Upper lobe of left lung (tissue), 4 donors: ENCODE results near the gene CSK.
A peak's percentile ranks its signal among the peaks of the same experiment; 100 is the strongest.

Source experiments
- EP300 ChIP-seq, 4 donors: sonication (generic); formaldehyde crosslinking; IDR thresholded peaks; one replicate each; pipeline ENCODE4 v1.5.1; 2017; ENCODE audit warnings: antibody characterized with exemption in 4 of 4, control low read depth in 2 of 4
- POLR2A ChIP-seq, 4 donors: fragments of 450-650 bp; IDR thresholded peaks; one replicate each; pipeline ENCODE4 v1.5.1; 2016 to 2017; ENCODE audit warnings: antibody characterized with exemption in 4 of 4, mild to moderate bottlenecking in 2 of 4
- POLR2AphosphoS5 ChIP-seq, 2 donors: sonication (generic); formaldehyde crosslinking; IDR thresholded peaks; one replicate each; pipeline ENCODE4 v1.5.1; 2017; ENCODE audit warnings: antibody characterized with exemption in 2 of 2
- TF ChIP-seq, protein P1 (sequence below), 6 experiments: fragments of 450-650 bp in 4 of 6; fragments of 200-600 bp in 2 of 6; sonication (generic) in 2 of 6; IDR thresholded peaks; one replicate each; pipeline ENCODE4 v1.5.1; 2016 to 2019; ENCODE audit warnings: antibody characterized with exemption in 6 of 6

DNA sequence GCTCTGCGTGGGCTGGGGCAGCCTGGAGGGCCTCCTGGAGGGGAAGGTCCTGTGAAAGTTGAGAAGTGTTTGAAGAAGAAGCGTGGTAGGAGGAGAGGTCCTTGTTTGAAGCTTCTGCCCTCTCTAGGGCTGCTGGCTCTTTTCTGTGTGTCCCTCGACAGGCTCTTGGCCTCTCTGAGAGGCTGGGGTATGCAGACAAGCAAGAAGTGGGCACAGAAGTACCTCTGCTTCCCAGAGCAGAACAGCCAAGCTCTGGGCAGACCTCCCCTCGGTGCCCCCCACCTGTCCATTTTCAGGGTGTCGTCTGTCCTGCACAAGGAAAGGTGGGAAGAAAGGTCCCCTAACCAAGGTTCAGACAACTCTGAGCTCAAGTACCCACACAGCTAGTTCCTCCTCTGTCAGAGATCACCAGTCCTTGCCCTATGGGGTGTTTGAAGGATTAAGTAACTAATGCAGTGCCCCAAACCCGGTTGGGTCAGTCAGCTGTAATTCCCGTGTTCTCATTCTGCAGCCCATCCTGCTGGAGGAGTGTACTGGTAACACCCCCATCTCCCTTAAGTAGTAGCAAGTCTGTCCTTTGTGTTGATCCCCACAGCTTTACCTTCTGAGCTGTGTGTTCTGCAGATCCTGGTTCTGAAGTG, 6.3 kb downstream of the CSK start:
- TF ChIP-seq POLR2AphosphoS5 (IDR thresholded peaks at IDR 0.05) = no peak
- TF ChIP-seq, protein P1, sequence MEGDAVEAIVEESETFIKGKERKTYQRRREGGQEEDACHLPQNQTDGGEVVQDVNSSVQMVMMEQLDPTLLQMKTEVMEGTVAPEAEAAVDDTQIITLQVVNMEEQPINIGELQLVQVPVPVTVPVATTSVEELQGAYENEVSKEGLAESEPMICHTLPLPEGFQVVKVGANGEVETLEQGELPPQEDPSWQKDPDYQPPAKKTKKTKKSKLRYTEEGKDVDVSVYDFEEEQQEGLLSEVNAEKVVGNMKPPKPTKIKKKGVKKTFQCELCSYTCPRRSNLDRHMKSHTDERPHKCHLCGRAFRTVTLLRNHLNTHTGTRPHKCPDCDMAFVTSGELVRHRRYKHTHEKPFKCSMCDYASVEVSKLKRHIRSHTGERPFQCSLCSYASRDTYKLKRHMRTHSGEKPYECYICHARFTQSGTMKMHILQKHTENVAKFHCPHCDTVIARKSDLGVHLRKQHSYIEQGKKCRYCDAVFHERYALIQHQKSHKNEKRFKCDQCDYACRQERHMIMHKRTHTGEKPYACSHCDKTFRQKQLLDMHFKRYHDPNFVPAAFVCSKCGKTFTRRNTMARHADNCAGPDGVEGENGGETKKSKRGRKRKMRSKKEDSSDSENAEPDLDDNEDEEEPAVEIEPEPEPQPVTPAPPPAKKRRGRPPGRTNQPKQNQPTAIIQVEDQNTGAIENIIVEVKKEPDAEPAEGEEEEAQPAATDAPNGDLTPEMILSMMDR (IDR thresholded peaks at IDR 0.05) = peak in 1 of 6 experiments; percentile 5
- no peak for TF ChIP-seq POLR2A (IDR thresholded peaks at IDR 0.05)
- TF ChIP-seq EP300 (IDR thresholded peaks at IDR 0.05) = no peak
